ENCODE data around the gene CGB8. TPM values are rescaled to one million over a fixed set of nuclear protein-coding genes. Genes with fewer than 3 reads are reported as not detected.
A peak's percentile ranks its signal among the peaks of the same experiment; 100 is the strongest.

CGB8 gene
- total RNA-seq, 1 experiment from 2014 or later, result not detected

- no peak for DNase-seq (ENCODE audit: low spot score)
- H3K4me1 ChIP-seq (ENCODE audit: insufficient read depth, low read length, poor library complexity, severe bottlenecking), result peaks cover 15% of the 10 kb centered on the region
- H3K27me3 ChIP-seq (replicated peaks; ENCODE audit: insufficient read depth, low read depth, low read length, poor library complexity), result no peaks in the 10 kb centered on the region
- H3K4me3 ChIP-seq (ENCODE audit: low read depth, low read length, poor library complexity, severe bottlenecking), result no peak overlapping the region
- intact Hi-C loops (cut with micrococcal nuclease; ENCODE audit: unreplicated experiment), result no loop called here
- no peaks in the 10 kb centered on the region for H3K9me3 ChIP-seq (ENCODE audit: low read depth, low read length, poor library complexity, severe bottlenecking)
- no peak overlapping the region for H3K27ac ChIP-seq (ENCODE audit: low read depth, low read length, poor library complexity, severe bottlenecking)
- CTCF ChIA-PET, result no interaction called here
- POLR2A ChIA-PET (ENCODE audit: low non-redundant PET), result interaction anchor here (0.6 kb wide), 1 partner anchor 35 kb away, joined by 3 read pairs; no protein-coding TSS in a partner anchor
- no TSS peak for BruUV-seq (replicated peaks)
- TF ChIP-seq CTCF (conservative IDR thresholded peaks at IDR 0.05; ENCODE audit: low read depth, low read length) (no peak), EZH2 (IDR thresholded peaks at IDR 0.05; ENCODE audit: borderline replicate concordance, low read depth, low read length, poor library complexity, severe bottlenecking) (no peak)
- H3K36me3 ChIP-seq (ENCODE audit: insufficient read depth, low read length, poor library complexity, severe bottlenecking), result no peaks in the 10 kb centered on the region
These were observed 12.1 kb upstream of the CGB8 start for GRCh38 chr19:49061000-49061399.

- Histone ChIP-seq H3K4me3 (ENCODE audit: low read depth, low read length, poor library complexity, severe bottlenecking) (no peak overlapping the region), H3K36me3 (ENCODE audit: insufficient read depth, low read length, poor library complexity, severe bottlenecking) (no peaks in the 10 kb centered on the region), H3K9me3 (ENCODE audit: low read depth, low read length, poor library complexity, severe bottlenecking) (no peaks in the 10 kb centered on the region), H3K27ac (ENCODE audit: low read depth, low read length, poor library complexity, severe bottlenecking) (no peak overlapping the region), H3K4me1 (ENCODE audit: insufficient read depth, low read length, poor library complexity, severe bottlenecking) (peaks cover 7% of the 10 kb centered on the region), H3K27me3 (replicated peaks; ENCODE audit: insufficient read depth, low read depth, low read length, poor library complexity) (no peaks in the 10 kb centered on the region)
- intact Hi-C loops (cut with micrococcal nuclease; ENCODE audit: unreplicated experiment), result no loop called here
- no peak for DNase-seq (ENCODE audit: low spot score)
- BruUV-seq (replicated peaks), result no TSS peak
- ChIA-PET POLR2A (ENCODE audit: low non-redundant PET) (no interaction called here), CTCF (interaction anchor here (0.6 kb wide), 1 partner anchor 37 kb away, joined by 7 read pairs; no protein-coding TSS in a partner anchor)
- TF ChIP-seq CTCF (conservative IDR thresholded peaks at IDR 0.05; ENCODE audit: low read depth, low read length), result no peak
- no peak for TF ChIP-seq EZH2 (IDR thresholded peaks at IDR 0.05; ENCODE audit: borderline replicate concordance, low read depth, low read length, poor library complexity, severe bottlenecking)
These were observed 10.1 kb upstream of the CGB8 start for GRCh38 chr19:49059053-49059452.

GRCh38 chr19:49058562-49058961, 9.7 kb upstream of the CGB8 start:
- Histone ChIP-seq H3K27ac (ENCODE audit: low read depth, low read length, poor library complexity, severe bottlenecking) (no peak overlapping the region), H3K4me3 (ENCODE audit: low read depth, low read length, poor library complexity, severe bottlenecking) (no peak overlapping the region), H3K27me3 (replicated peaks; ENCODE audit: insufficient read depth, low read depth, low read length, poor library complexity) (no peaks in the 10 kb centered on the region), H3K4me1 (ENCODE audit: insufficient read depth, low read length, poor library complexity, severe bottlenecking) (peaks cover 7% of the 10 kb centered on the region), H3K9me3 (ENCODE audit: low read depth, low read length, poor library complexity, severe bottlenecking) (no peaks in the 10 kb centered on the region), H3K36me3 (ENCODE audit: insufficient read depth, low read length, poor library complexity, severe bottlenecking) (no peaks in the 10 kb centered on the region)
- intact Hi-C loops (cut with micrococcal nuclease; ENCODE audit: unreplicated experiment), result no loop called here
- BruUV-seq (replicated peaks), result no TSS peak
- DNase-seq (ENCODE audit: low spot score), result peak; percentile 54
- ChIA-PET CTCF (no interaction called here), POLR2A (ENCODE audit: low non-redundant PET) (no interaction called here)
- no peak for TF ChIP-seq EZH2 (IDR thresholded peaks at IDR 0.05; ENCODE audit: borderline replicate concordance, low read depth, low read length, poor library complexity, severe bottlenecking)
- TF ChIP-seq CTCF (conservative IDR thresholded peaks at IDR 0.05; ENCODE audit: low read depth, low read length), result no peak
